Central memory CD4-positive, alpha-beta T cell (primary cell): ENCODE data around the gene NR2F1-AS1.

ENCODE experiments used
- DNase-seq: peaks from one replicate; pipeline ENCODE4 v3.0.0; 2022

NR2F1-AS1 gene

DNA sequence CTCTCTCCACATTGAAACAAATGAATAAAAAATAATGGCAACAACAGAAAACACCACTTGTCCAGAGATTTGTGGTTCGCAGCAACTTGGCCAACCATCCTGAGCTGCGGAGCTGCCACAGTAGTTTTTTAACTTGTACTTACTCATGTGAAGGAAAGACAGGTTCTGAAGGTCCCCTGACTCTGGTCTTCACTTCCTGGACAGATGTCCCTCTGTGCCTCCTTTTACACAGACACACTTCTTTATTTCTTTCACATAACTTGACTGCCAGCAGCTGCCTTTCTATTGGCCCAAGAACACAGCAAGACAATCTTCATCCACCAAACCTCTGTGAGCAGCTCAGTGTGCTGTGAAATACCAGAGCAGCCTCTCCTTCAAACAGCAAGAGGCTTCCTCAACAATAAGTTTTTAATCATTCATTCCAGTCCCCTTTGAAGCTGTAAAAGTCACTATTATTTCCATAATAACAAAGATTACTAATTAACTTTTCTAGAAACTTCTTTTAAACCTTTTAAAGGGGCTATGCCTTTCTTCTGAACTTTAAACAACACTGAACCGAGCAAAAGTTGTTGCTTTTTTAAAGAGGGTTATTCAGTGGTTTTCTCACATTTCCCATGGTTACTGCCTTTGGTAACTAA is 198.7 kb downstream of the NR2F1-AS1 start:
- no peak for DNase-seq

DNA sequence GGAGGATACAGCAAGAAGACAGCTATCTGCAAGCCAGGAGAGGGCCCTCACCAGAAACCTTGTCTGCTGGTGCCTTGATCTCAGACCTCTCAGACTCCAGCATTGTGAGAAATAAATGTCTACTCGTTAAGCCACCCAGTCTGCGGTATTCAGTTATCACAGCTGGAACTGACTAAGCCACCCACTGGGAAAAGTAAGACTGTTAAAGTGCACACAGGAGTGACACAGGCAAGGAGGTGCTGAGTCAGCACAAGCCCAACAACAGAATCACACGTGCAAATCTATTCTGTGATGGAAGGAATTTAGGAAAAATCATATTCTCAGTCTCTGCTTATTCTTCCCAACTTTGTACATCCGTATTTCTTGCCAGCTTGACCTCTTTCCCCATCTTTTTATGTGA is 200.0 kb downstream of the NR2F1-AS1 start:
- DNase-seq: no peak

DNA sequence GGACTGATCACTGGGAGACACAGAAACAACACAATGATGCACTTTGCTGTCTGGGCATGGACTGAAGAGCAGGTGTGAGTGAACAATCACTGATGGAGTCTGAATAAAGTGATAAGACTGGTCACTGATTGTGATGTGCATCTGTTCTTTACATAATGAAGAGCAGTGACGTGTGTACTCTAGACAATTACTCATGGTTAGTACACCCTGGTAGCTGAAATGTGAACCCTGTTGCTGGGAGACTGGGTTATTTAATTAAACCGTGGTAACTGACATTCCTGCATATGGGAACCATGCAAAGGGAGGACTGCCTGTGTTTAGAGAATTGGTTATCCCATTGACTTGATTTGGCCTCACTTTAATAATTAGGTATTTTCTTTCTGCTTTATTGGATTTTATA is 202.9 kb downstream of the NR2F1-AS1 start:
- DNase-seq: no peak

DNA sequence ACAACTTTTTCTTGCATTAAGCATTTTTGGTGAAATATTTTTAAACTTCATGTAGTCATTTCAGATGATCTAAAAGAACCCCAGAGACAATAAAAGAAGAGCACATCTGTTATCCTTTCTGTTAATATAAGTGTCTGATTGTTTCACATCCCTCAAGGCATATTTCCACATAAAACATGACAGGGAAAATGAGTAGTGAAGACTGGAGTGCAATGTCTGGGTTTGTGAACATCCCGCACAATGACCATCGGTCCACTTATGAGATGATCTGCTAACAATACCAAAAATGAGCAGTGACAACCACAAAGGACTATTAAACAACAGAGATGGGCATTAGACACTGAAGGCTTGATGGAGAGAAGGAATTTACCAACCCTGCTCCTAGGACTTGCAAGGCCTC is 209.1 kb downstream of the NR2F1-AS1 start:
- no peak for DNase-seq

DNA sequence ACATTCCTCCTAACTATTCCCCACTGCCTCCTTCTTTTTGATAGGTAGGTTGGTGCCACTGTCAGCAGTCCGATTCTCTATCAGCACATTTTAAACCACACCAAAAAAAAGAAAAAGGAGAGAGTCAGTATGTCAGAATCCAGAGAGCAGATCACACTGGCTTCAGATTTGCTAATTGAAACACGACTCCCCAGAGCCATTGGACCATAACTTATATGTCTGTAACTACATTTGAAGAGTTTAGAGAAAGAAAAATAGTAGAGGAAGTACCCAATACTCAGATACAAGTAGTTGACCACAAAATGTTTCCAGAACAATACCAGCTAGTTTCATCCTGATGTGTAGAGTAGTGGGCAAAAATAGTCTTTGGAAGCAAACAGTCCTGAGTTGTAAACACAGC is 216.6 kb downstream of the NR2F1-AS1 start:
- no peak for DNase-seq

DNA sequence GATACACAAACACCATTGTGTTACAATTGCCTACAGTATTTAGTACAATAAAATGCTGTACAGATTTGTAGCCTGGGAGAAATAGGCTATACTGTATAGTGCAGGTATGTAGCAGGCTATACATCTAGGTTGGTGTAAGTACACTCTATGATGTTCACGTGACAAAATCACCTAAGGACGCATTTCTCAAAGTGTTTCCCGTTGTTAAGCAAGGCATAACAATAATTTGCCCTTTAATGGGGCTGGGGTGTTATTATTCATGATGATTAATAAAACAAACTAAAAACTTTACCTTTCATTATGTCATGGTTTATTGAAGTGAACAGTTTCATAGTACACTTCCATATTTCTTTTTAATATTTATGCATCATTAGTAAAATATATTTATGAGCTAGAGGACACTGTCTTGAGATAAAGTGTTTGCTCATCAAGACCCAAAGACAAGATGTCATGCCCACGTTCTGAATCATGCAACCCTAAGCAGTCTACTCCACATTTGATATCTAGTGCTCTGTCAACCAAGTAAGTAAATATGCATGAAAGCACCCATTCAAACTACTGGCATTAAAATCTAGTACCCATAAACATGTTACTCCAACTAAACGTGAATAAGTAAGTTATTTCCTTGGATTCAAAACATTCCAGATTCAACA is 220.5 kb downstream of the NR2F1-AS1 start:
- no peak for DNase-seq

DNA sequence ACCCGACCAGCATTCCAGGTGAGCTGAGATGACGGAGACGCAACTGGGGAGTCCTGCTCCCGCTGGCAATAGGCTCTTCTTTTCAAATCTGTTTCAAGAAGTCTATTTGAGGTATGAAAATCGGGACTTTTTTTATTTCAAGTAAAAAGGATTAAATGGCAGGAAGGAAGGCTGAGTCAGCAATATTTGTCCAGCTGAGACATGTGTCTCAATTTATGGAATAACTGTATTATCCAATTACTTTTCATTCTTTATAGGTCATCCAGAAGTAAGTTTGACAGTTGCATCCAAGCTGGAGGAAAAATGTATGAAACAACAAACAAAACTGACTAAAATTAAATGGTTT is 221.1 kb downstream of the NR2F1-AS1 start:
- no peak for DNase-seq
